ENCODE results near the gene STAT5B. TPM values are rescaled to one million over a fixed set of nuclear protein-coding genes. Genes with fewer than 3 reads are reported as not detected.
A peak's percentile ranks its signal among the peaks of the same experiment; 100 is the strongest.

Gene STAT5B
- total and polyA plus RNA-seq, 2 of the 13 experiments (the other 11 are each of a cell fraction or from before 2014, with no cell fraction given) = 21.0 to 42.8 TPM

GRCh38 chr17:42180922-42181850 lies 95.0 kb downstream of the STAT5B start, which contains the start of gene KCNH4:
Gene KCNH4 (minus strand): TSS chr17:42181142. CDS start chr17:42180945, 197 bp downstream.
- WGBS (ENCODE audit: low lambda C conversion rate) = 26% methylated on average over 14 of the region's 60 CpGs
- ATAC-seq (peak; percentile 3; the same call in 1 of the 3 replicates), DNase-seq (ENCODE audit: low spot score) (peak; percentile 39), FAIRE-seq (no peak)
- no peaks in the 10 kb centered on the region for H3K79me2 ChIP-seq (ENCODE audit: insufficient read depth, low read length)
- H4K20me1 ChIP-seq (ENCODE audit: insufficient read depth, low read length) = peaks cover 5% of the 10 kb centered on the region
- CTCF ChIA-PET (ENCODE audit: low intra/inter-chr PET ratio, low total read pairs) = interaction anchor here (0.8 to 1.1 kb wide), 2 partner anchors 62 to 63 kb away, joined by 3 read pairs; no protein-coding TSS in a partner anchor
- intact Hi-C loops (cut with micrococcal nuclease; ENCODE audit: unreplicated experiment) = loop anchor here (10.0 kb wide), 1 partner anchor 64 kb away; no protein-coding TSS in a partner anchor
- H3K27ac ChIP-seq (ENCODE audit: extremely low read length, insufficient read depth, low read length) = no peak within 1 kb of the TSS
- H2AFZ ChIP-seq (ENCODE audit: low read length) = no peak within 1 kb of the TSS
- H3K4me1 ChIP-seq (ENCODE audit: insufficient read depth, low read length) = peaks cover 60% of the 10 kb centered on the region
- no peak within 1 kb of the TSS for H3K9ac ChIP-seq (ENCODE audit: insufficient read depth, low read depth, low read length)
- H3K4me2 ChIP-seq (ENCODE audit: low read depth, low read length) = peak within 1 kb of the TSS; percentile 70
- H3K36me3 ChIP-seq (replicated peaks in 1 of 2; ENCODE audit: control insufficient read depth in 1 of 2, insufficient read depth in 2 of 2, low read length in 2 of 2) = no peaks in the 10 kb centered on the region
- peak within 1 kb of the TSS; percentile 45 to 66 (median 47); a peak in 4 of 6 replicates for H3K4me3 ChIP-seq (replicated peaks in 1 of 3; ENCODE audit: insufficient read depth in 1 of 3, low read depth in 2 of 3, low read length in 3 of 3)
- in situ Hi-C loops (cut with HindIII; ENCODE audit: extremely low pct_ligation_motif_present, low pct_unique_long_range_greater_than_20kb) = no loop called here
- POLR2A ChIA-PET = interaction anchor here (1.7 to 3.6 kb wide), 3 partner anchors 13 to 67 kb away, joined by 4 to 19 read pairs (median 6); partner anchors contain the start of gene GHDC
- no peaks in the 10 kb centered on the region for H3K9me3 ChIP-seq (ENCODE audit: low read length)
- no TSS peak for BruUV-seq (replicated peaks)
- H3K27me3 ChIP-seq (ENCODE audit: control insufficient read depth in 1 of 2, insufficient read depth in 2 of 2, low read length in 2 of 2) = peaks cover 0 to 21% of the 10 kb centered on the region in 2 experiments; a peak in 4 of 5 replicates
- TF ChIP-seq GATAD2A (CRISPR knock-in tag; IDR thresholded peaks at IDR 0.05) (peak; percentile 39; the same call in 1 of the 2 replicates), TRAFD1 (CRISPR knock-in tag; IDR thresholded peaks at IDR 0.05; ENCODE audit: borderline replicate concordance) (no peak), ZNF768 (CRISPR knock-in tag; IDR thresholded peaks at IDR 0.05) (peak; percentile 17; the same call in 1 of the 2 replicates), REST (IDR thresholded peaks at IDR 0.05; ENCODE audit: borderline replicate concordance in 1 of 2, low read depth in 1 of 2, low read length in 2 of 2) (peak in 1 of 2 experiments; percentile 40; a peak in 2 of 4 replicates), ZNF33B (CRISPR knock-in tag; IDR thresholded peaks at IDR 0.05) (0 out of 2 replicates have a peak, but pooled peaks have one; percentile 46), SALL1 (CRISPR knock-in tag; IDR thresholded peaks at IDR 0.05) (peak; percentile 57; the same call in 1 of the 2 replicates), MXI1 (IDR thresholded peaks at IDR 0.05; ENCODE audit: borderline replicate concordance, low read depth, low read length) (peak; percentile 43; the same call in 1 of the 3 replicates), ZNF691 (CRISPR knock-in tag; IDR thresholded peaks at IDR 0.05; ENCODE audit: borderline replicate concordance, low read depth) (0 out of 2 replicates have a peak, but pooled peaks have one; percentile 41), ZNF619 (CRISPR knock-in tag; IDR thresholded peaks at IDR 0.05) (peak; percentile 71; the same call in 1 of the 2 replicates), E2F1 (CRISPR knock-in tag; IDR thresholded peaks at IDR 0.05) (peak; percentile 53; the same call in 1 of the 2 replicates), ZSCAN9 (CRISPR knock-in tag; IDR thresholded peaks at IDR 0.05; ENCODE audit: borderline replicate concordance) (no peak), GABPB1 (CRISPR knock-in tag; IDR thresholded peaks at IDR 0.05) (peak; percentile 14; the same call in 1 of the 2 replicates), JUND (CRISPR knock-in tag; IDR thresholded peaks at IDR 0.05) (no peak), ZNF451 (CRISPR knock-in tag; IDR thresholded peaks at IDR 0.05) (0 out of 2 replicates have a peak, but pooled peaks have one; percentile 24)
